ENCODE measurements around the gene THSD4.

DNA sequence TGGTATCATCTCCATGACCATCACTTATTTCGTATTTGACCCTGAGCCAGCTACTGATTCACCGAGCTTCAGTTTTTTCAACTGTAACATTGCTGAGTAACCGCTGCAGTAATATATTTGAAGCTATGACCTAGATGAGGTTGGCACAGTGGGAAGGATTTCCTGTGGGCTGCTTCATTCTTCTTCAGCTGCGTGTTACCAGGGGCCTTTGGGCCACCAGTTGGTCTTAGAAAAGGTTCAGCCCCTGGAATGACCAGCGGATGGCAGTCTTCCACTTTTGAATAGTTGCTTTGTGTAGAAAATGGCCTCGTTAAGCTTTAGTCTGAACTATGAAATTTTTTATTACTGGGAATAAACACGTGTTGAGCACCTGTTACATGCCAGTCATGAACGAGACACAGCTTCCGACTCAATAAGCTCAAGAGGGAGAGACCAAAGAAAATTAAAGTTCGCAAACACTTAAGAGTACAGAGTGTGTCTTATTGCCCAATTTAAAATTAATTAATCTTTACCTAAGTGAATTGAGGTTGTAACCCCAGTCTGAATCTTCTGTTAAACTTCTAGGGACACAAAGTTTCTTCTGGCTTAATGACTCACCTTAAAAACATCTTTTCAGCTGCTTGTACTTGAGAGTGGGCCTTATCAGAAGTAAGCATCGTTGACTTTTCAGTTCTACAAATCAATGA lies 637.5 kb downstream of the THSD4 start:
- peak; percentile 91 for TF ChIP-seq CTCF (IDR thresholded peaks at IDR 0.05)
- TF ChIP-seq, protein P1, sequence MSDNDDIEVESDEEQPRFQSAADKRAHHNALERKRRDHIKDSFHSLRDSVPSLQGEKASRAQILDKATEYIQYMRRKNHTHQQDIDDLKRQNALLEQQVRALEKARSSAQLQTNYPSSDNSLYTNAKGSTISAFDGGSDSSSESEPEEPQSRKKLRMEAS (IDR thresholded peaks at IDR 0.05) = peak; percentile 95

Measured in A549 (cell line).